GM21526 (cell line): ENCODE results near the gene DHX29.

ENCODE experiments used
- ATAC-seq: cut with Tn5 transposase; IDR thresholded peaks from one replicate; pipeline ENCODE4 v1.9.1; 2021; ENCODE audit warnings: moderate library complexity; ENCODE audit not compliant: unreplicated experiment, low FRiP score

The DHX29 gene

DNA sequence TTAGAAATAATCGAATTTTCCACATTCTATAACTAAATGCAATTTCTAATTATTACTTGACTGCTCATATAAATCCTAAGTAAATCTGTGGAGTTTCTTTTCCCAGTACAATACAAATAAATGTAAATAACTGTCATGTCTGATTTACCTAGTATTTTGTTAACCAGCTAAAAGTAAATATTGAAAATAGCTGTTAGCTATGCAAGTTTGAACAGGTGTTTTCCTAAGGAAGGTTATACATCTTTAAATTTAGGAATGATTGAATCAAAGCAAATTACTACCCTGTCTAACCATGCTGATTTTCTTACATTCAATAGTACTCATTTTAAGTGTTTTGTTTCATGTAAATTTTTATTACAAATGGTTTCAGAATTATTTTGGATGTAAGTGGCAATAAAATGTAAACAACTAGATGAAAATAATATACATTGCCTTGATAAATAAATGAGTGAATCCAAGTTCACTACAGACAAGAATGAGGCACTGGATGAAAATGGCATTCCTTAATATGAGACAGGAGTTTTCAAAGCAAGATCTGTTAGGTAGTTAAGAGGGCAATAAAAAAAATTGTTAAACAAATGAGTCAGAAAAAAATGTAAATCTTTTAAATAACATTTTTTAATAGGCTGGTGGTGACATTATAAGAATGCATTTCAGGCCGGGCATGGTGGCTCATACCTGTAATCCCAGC lies 96.2 kb downstream of the DHX29 start:
- no peak for ATAC-seq
